GM18505 (cell line): ENCODE measurements around the gene SMTN.

Experiments
- ATAC-seq: cut with Tn5 transposase; IDR thresholded peaks from one replicate; pipeline ENCODE4 v1.9.1; 2021; ENCODE audit not compliant: unreplicated experiment
- POLR2A ChIP-seq: IDR thresholded peaks from 4 replicates; pipeline ENCODE4 v1.6.1; 2011; ENCODE audit warnings: borderline replicate concordance; ENCODE audit not compliant: insufficient read depth, insufficient read length; ENCODE audit errors: extremely low read depth

Gene SMTN

GRCh38 chr22:31141551-31141950 lies 60.4 kb downstream of the SMTN start:
- ATAC-seq = no peak
- no peak for TF ChIP-seq POLR2A

DNA sequence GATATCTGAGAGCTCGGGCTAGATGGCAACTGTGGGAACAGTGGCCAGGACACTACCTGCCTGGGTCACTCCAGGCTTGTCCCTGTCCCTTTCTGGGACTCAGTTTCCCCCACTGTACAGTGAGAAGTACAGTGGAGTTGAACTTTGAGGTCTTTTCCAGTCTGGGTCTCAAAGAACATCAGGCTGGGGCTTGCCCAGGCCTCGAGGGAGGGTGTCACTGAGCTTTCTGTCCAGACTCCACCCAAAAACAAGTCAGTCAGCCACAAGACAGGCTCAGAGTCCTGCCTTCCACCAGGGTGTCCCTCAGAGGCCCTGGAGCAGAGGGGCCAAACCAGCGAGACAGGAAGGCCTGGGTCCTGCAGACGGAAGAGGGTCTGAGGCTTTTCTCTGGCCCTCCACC lies 61.2 kb downstream of the SMTN start:
- ATAC-seq = no peak
- TF ChIP-seq POLR2A = no peak

DNA sequence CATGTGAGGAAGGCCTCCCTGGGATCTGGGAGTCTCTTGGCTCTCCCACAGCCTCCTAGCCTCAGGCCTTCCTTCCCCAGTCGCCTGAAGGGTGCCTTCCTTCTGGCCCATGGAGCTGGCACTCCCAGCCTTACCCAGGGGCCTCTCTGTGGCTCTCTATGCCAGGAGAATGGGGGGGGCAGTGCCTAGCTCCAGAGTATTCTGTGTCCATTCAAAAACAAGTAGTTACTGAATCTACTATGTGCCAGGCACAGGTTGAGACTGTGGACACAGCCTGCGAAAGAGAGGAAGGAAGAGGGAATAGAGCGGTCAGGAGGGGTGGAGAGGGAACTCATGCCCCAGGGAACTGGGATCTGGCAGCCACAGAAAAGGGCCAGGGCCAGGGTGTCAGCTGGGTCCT lies 61.9 kb downstream of the SMTN start:
- ATAC-seq = no peak
- no peak for TF ChIP-seq POLR2A

- ATAC-seq = no peak
- TF ChIP-seq POLR2A = no peak
Observed at GRCh38 chr22:31143537-31143936, 62.4 kb downstream of the SMTN start.

- TF ChIP-seq POLR2A = no peak
- no peak for ATAC-seq
Observed at GRCh38 chr22:31144223-31144622, 63.1 kb downstream of the SMTN start.

DNA sequence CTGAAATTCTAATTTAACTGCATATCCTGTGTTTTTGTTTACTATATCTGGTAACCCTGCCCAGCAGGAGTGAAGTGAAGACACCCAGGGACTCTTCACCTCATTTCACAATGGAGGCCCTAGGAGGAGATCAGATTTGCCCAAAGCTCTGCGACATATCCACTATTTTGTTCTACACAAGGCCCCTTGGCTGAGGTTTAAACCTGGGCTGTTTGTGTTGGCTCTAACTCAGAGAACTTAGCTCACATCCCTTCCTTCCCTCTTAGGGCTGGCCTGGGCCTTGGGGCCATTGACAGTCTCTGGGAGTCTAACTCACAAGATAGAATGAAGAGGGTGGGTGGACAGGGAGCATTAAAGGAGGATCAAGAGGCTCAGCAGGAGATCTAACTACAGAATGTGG lies 67.4 kb downstream of the SMTN start:
- TF ChIP-seq POLR2A = no peak
- no peak for ATAC-seq

GRCh38 chr22:31148953-31149627 lies 68.0 kb downstream of the SMTN start:
- TF ChIP-seq POLR2A = no peak
- no peak for ATAC-seq

DNA sequence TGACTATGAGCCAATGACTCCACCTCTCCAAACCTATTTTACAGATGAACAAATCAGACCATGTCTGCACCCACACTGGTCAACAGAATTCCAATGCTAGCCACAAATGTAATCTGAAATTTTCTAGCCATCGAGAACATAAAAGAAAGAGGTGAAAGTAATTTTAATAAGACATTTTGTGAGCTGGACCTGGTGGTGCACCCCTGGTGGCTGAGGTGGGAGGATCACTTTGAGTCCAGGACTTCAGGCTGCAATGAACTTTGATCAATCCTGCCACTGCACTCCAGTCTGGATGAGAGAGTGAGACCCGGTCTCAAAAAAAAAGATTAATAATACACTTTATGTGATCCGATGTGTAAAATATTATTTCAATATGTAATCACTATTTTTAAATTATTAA lies 69.5 kb downstream of the SMTN start:
- ATAC-seq = no peak
- TF ChIP-seq POLR2A = no peak

DNA sequence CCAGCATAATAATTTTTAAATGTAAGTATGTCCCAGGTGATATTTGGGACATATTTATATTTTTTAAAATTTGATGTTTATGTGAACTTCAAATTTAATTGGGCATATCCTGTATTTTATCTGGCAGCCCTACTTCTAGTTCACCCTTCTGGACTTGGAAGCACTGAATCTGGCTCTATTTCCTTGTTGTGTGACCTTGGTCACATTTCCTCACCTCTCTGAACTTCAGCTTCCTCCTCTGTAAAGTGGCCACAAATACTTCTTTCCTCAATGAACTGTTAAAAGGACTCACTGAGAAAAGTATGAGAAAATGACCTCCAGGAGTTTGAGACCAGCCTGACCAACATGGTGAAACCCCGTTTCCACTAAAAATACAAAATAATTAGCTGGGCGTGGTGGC lies 70.8 kb downstream of the SMTN start:
- TF ChIP-seq POLR2A = no peak
- no peak for ATAC-seq

DNA sequence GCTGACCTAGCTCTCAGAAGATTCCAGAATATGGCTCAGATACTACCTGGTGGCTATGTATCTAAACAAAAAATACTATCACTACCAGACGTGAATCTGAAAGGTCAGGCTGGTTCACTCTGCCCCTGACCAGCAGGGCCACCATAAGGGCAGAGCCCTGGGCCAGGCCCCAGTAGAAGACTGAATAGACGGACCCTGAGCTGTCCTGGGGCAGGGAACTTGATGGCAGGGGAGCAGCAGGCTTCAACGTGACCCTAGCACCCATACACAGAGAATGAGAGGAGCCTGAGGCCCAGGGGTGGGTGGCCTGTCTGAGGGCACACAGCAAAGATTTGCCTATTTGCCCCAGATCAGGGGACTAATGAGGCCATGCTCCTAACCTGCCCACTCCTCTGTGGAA lies 72.2 kb downstream of the SMTN start:
- no peak for TF ChIP-seq POLR2A
- ATAC-seq = no peak
